ENCODE data around the gene PNPLA3. TPM values are rescaled to one million over a fixed set of nuclear protein-coding genes. Genes with fewer than 3 reads are reported as not detected.

The PNPLA3 gene
- total RNA-seq, 2 donors from 2014 or later, result 0.14 to 0.28 TPM

DNA sequence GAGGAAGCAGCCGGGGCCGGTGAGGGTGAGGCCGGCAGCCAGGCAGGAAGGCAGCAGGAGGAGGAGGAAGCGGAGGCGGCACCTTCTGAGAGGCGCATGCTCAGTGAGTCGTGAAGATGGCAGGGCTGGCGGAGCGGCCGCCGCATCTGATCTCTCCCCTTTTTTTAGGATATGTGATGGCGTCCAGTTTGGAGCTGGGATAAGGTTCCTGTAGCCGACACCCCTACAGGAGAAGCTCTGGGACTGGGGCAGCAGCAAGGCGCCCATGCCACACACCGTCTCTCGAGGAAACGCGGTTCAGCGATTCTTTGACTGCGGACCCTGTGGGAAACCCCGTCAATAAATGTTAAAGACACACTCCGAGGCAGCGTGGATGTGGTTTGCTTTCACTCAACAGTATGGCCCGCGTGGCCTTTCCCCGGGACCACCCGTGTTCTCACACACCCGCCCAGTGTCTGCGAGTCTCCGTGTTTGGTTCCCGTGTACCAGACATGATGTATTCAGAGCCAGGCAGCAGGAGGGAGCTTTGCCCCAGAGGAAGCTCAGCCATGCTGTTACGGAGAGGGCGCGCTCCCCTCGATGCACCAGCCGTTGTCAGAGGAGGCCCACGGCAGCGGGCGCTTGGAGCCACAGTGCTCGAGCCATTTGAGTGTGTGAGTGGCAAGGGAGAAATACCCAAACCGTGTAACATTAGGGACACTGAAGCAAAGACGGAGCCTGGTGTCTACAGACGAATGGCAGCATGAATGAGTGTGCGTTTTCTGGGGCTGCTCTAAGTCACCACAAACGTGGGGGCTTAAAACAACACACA lies 72.8 kb downstream of the PNPLA3 start:
- no peaks in the 10 kb centered on the region for H3K4me1 ChIP-seq (replicated peaks)
- H3K9me3 ChIP-seq, result no peaks in the 10 kb centered on the region
- WGBS, result 91% methylated on average over 45 of the region's 45 CpGs
- H3K36me3 ChIP-seq, result peaks cover 0 to 18% of the 10 kb centered on the region in 2 donors
- no peaks in the 10 kb centered on the region for H3K27me3 ChIP-seq (replicated peaks; ENCODE audit: insufficient read depth)
- no peak for TF ChIP-seq POLR2AphosphoS5 (IDR thresholded peaks at IDR 0.05)
- TF ChIP-seq, protein P1, sequence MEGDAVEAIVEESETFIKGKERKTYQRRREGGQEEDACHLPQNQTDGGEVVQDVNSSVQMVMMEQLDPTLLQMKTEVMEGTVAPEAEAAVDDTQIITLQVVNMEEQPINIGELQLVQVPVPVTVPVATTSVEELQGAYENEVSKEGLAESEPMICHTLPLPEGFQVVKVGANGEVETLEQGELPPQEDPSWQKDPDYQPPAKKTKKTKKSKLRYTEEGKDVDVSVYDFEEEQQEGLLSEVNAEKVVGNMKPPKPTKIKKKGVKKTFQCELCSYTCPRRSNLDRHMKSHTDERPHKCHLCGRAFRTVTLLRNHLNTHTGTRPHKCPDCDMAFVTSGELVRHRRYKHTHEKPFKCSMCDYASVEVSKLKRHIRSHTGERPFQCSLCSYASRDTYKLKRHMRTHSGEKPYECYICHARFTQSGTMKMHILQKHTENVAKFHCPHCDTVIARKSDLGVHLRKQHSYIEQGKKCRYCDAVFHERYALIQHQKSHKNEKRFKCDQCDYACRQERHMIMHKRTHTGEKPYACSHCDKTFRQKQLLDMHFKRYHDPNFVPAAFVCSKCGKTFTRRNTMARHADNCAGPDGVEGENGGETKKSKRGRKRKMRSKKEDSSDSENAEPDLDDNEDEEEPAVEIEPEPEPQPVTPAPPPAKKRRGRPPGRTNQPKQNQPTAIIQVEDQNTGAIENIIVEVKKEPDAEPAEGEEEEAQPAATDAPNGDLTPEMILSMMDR (IDR thresholded peaks at IDR 0.05), result no peak
- no peak for TF ChIP-seq POLR2A (IDR thresholded peaks at IDR 0.05)
- intact Hi-C loops (cut with DNase I), result loop anchor here (10.0 kb wide), 1 partner anchor 328 kb away; no protein-coding TSS in a partner anchor
- H3K27ac ChIP-seq, result no peak overlapping the region
- H3K4me3 ChIP-seq, result no peak overlapping the region
- no peak for DNase-seq (ENCODE audit: low spot score)

GRCh38 chr22:43996981-43997265 lies 73.3 kb downstream of the PNPLA3 start:
- Histone ChIP-seq H3K4me3 (no peak overlapping the region), H3K9me3 (no peaks in the 10 kb centered on the region), H3K4me1 (replicated peaks) (no peaks in the 10 kb centered on the region), H3K27ac (no peak overlapping the region), H3K36me3 (peaks cover 0 to 18% of the 10 kb centered on the region in 2 donors), H3K27me3 (replicated peaks; ENCODE audit: insufficient read depth) (no peaks in the 10 kb centered on the region)
- TF ChIP-seq, protein P1 (IDR thresholded peaks at IDR 0.05), result no peak
- TF ChIP-seq POLR2AphosphoS5 (IDR thresholded peaks at IDR 0.05) (no peak), POLR2A (IDR thresholded peaks at IDR 0.05) (no peak)
- intact Hi-C loops (cut with DNase I), result loop anchor here (10.0 kb wide), 1 partner anchor 328 kb away; no protein-coding TSS in a partner anchor
- 85% methylated on average over 8 of the region's 8 CpGs for WGBS
- DNase-seq (ENCODE audit: low spot score), result no peak

Other genes starting within 250 kb of the PNPLA3 start
- gene EFCAB6, start 111.5 kb upstream of the PNPLA3 start, total RNA-seq, result 10 to 100 TPM in 1 of 2 donors, 1 to 10 TPM in 1; 3.3 to 10.5 TPM
- gene SULT4A1, start 61.3 kb upstream of the PNPLA3 start, total RNA-seq, result 1 to 10 TPM in 1 of 2 donors, under 1 TPM in 1; 0.14 to 3.3 TPM
- gene PNPLA5, start 31.8 kb upstream of the PNPLA3 start, total RNA-seq, result not detected
- gene SAMM50, start 31.6 kb downstream of the PNPLA3 start, total RNA-seq, result 10 to 100 TPM; 32.3 to 43.2 TPM
- 10 to 100 TPM; 11.7 to 28.4 TPM for gene PARVB, start 100.5 kb downstream of the PNPLA3 start, total RNA-seq